ENCODE results near the gene EFCAB6. TPM values are rescaled to one million over a fixed set of nuclear protein-coding genes. Genes with fewer than 3 reads are reported as not detected.

Gene EFCAB6
- total RNA-seq, 1 experiment from 2014 or later, result 0.52 TPM

- Histone ChIP-seq H3K9ac (ENCODE audit: low read length) (no peak overlapping the region), H3K4me3 (replicated peaks in 1 of 2; ENCODE audit: low read depth in 1 of 2, low read length in 2 of 2) (no peak overlapping the region), H3K9me2 (ENCODE audit: insufficient read depth) (no peaks in the 10 kb centered on the region), H2AFZ (ENCODE audit: low read depth, low read length, poor library complexity, severe bottlenecking) (no peak overlapping the region), H3K36me3 (ENCODE audit: control insufficient read depth in 1 of 2, insufficient read depth in 2 of 2, low read length in 2 of 2) (no peaks in the 10 kb centered on the region), H3K79me2 (ENCODE audit: insufficient read depth, low read length) (no peaks in the 10 kb centered on the region), H3K4me2 (ENCODE audit: low read length) (no peak overlapping the region), H3K4me1 (ENCODE audit: control insufficient read depth in 1 of 2, insufficient read depth in 2 of 2, low read length in 2 of 2) (no peaks in the 10 kb centered on the region), H3K27ac (ENCODE audit: low read depth, low read length) (no peak overlapping the region), H4K20me1 (ENCODE audit: insufficient read depth) (no peaks in the 10 kb centered on the region), H3K27me3 (ENCODE audit: insufficient read depth, low read length) (peaks cover 15% of the 10 kb centered on the region), H3K9me3 (ENCODE audit: control insufficient read depth in 1 of 2, insufficient read depth in 1 of 2, low read depth in 1 of 2, low read length in 2 of 2) (no peaks in the 10 kb centered on the region)
- DNase-seq (ENCODE audit: low read depth, low spot score) (no peak), ATAC-seq (no peak)
- ChIA-PET POLR2A (no interaction called here), CTCF (no interaction called here), RAD21 (ENCODE audit: low non-redundant PET in 1 of 2, low total read pairs in 2 of 2, uncharacterized antibody in 2 of 2, unreplicated experiment in 2 of 2) (no interaction called here)
- TF ChIP-seq ELF1 (IDR thresholded peaks at IDR 0.05; ENCODE audit: borderline replicate concordance, low read depth), result no peak
- TF ChIP-seq MAX (IDR thresholded peaks at IDR 0.05), result no peak
- TF ChIP-seq CBX3 (IDR thresholded peaks at IDR 0.05; ENCODE audit: low read depth), result no peak
- no peak for TF ChIP-seq YY1 (IDR thresholded peaks at IDR 0.05; ENCODE audit: extremely low read depth, insufficient replicate concordance, low read depth, low read length)
- no peak for TF ChIP-seq ATF3 (IDR thresholded peaks at IDR 0.05)
- TF ChIP-seq FOSL1 (IDR thresholded peaks at IDR 0.05; ENCODE audit: low read depth), result no peak
- TF ChIP-seq CEBPB (IDR thresholded peaks at IDR 0.05; ENCODE audit: low read depth), result no peak
- TF ChIP-seq POLR2A (IDR thresholded peaks at IDR 0.05; ENCODE audit: borderline replicate concordance, extremely low read depth, insufficient read depth, insufficient read length), result no peak
- TF ChIP-seq EGR1 (IDR thresholded peaks at IDR 0.05; ENCODE audit: low read depth), result no peak
- TF ChIP-seq RAD21 (IDR thresholded peaks at IDR 0.05; ENCODE audit: low read depth), result no peak
- no peak for TF ChIP-seq ZNF274 (IDR thresholded peaks at IDR 0.05; ENCODE audit: low read depth, low read length)
- no peak for TF ChIP-seq CTCF (IDR thresholded peaks at IDR 0.05 in 2 of 3, conservative IDR thresholded peaks at IDR 0.05 in 1 of 3; ENCODE audit: borderline replicate concordance in 1 of 3, insufficient read depth in 1 of 3, low read depth in 2 of 3, low read length in 2 of 3)
- TF ChIP-seq SP1 (IDR thresholded peaks at IDR 0.05; ENCODE audit: low read depth), result no peak
- TF ChIP-seq EZH2 (IDR thresholded peaks at IDR 0.05), result no peak
- TF ChIP-seq POLR2AphosphoS5 (IDR thresholded peaks at IDR 0.05; ENCODE audit: low read depth, low read length), result no peak
- TF ChIP-seq ZBTB33 (IDR thresholded peaks at IDR 0.05; ENCODE audit: extremely low read depth, insufficient replicate concordance, low read length), result no peak
- no peak for TF ChIP-seq REST (IDR thresholded peaks at IDR 0.05; ENCODE audit: low read depth)
- no peak for TF ChIP-seq ZFX (IDR thresholded peaks at IDR 0.05)
- intact Hi-C loops (cut with micrococcal nuclease), result no loop called here
- BruUV-seq (replicated peaks), result no TSS peak
These were observed 258.4 kb downstream of the EFCAB6 start for GRCh38 chr22:43553451-43554258.
